ENCODE measurements around the gene SEMA3F. TPM values are rescaled to one million over a fixed set of nuclear protein-coding genes. Genes with fewer than 3 reads are reported as not detected.

SEMA3F gene
- polyA plus RNA-seq, 1 experiment, result 14.7 TPM

GRCh38 chr3:50195501-50196252, 40.6 kb downstream of the SEMA3F start:
- TF ChIP-seq, protein P1, sequence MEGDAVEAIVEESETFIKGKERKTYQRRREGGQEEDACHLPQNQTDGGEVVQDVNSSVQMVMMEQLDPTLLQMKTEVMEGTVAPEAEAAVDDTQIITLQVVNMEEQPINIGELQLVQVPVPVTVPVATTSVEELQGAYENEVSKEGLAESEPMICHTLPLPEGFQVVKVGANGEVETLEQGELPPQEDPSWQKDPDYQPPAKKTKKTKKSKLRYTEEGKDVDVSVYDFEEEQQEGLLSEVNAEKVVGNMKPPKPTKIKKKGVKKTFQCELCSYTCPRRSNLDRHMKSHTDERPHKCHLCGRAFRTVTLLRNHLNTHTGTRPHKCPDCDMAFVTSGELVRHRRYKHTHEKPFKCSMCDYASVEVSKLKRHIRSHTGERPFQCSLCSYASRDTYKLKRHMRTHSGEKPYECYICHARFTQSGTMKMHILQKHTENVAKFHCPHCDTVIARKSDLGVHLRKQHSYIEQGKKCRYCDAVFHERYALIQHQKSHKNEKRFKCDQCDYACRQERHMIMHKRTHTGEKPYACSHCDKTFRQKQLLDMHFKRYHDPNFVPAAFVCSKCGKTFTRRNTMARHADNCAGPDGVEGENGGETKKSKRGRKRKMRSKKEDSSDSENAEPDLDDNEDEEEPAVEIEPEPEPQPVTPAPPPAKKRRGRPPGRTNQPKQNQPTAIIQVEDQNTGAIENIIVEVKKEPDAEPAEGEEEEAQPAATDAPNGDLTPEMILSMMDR (IDR thresholded peaks at IDR 0.05; ENCODE audit: low read depth, low read length), result no peak
- DNase-seq (ENCODE audit: low read depth, low spot score), result no peak
- Histone ChIP-seq H3K9me3 (ENCODE audit: control insufficient read depth, insufficient read depth, low read length) (no peaks in the 10 kb centered on the region; the same call in 1 of the 2 replicates), H3K27me3 (ENCODE audit: control insufficient read depth, insufficient read depth, low read length) (peaks cover 38% of the 10 kb centered on the region), H3K27ac (ENCODE audit: low read depth, low read length) (no peak overlapping the region), H3K4me3 (ENCODE audit: low read depth, low read length) (no peak overlapping the region)
- ChIA-PET POLR2A (interaction anchor here (0.6 to 1.6 kb wide), 3 partner anchors 40 to 140 kb away, joined by 3 to 6 read pairs (median 4); partner anchors contain the start of gene GNAI2), CTCF (interaction anchor here (1.0 to 9.3 kb wide), 9 partner anchors 8 to 141 kb away, joined by 3 to 324 read pairs (median 18); partner anchors contain the start of gene SLC38A3)

DNA sequence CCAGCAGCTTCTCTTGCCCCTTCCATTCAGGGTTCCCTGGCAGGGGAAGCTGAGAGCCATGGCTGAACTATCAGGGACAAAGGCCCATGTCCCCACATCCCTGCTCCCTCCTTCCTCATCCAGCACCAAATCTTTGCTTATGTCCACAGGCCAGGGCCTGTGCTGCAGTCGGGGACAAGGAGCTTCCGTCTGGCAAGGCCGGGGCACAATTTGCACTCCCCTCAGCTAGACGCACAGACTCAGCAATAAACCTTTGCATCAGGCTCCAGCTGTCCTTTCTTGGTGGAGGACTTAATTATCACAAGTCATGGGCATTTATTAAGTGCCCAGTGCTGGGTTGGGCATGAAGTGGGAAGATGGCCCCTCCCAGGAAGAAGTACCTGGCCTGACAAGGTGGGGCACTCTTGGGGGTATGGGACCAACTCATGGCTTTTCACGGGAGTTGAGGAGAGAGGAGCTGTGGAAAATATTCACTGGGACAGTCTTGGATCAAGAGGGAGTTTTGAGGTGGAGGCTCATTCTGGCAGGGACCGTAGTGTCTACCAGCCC, 41.2 kb downstream of the SEMA3F start:
- no peak overlapping the region for H3K27ac ChIP-seq (ENCODE audit: low read depth, low read length)
- no peaks in the 10 kb centered on the region; the same call in 1 of the 2 replicates for H3K9me3 ChIP-seq (ENCODE audit: control insufficient read depth, insufficient read depth, low read length)
- TF ChIP-seq, protein P1 (IDR thresholded peaks at IDR 0.05; ENCODE audit: low read depth, low read length), result no peak
- no peak overlapping the region for H3K4me3 ChIP-seq (ENCODE audit: low read depth, low read length)
- CTCF ChIA-PET, result interaction anchor here (3.4 to 9.0 kb wide), 4 partner anchors 14 to 128 kb away, joined by 15 to 324 read pairs (median 32); no protein-coding TSS in a partner anchor
- H3K27me3 ChIP-seq (ENCODE audit: control insufficient read depth, insufficient read depth, low read length), result peaks cover 36% of the 10 kb centered on the region
- POLR2A ChIA-PET, result interaction anchor here (1.2 kb wide), 1 partner anchor 39 kb away, joined by 3 read pairs; the partner anchor contains the start of gene GNAI2
- no peak for DNase-seq (ENCODE audit: low read depth, low spot score)

- no peak for DNase-seq (ENCODE audit: low read depth, low spot score)
- ChIA-PET POLR2A (no interaction called here), CTCF (interaction anchor here (0.5 to 4.2 kb wide), 4 partner anchors 9 to 81 kb away, joined by 3 to 42 read pairs (median 14); partner anchors contain the start of gene GNAT1)
- Histone ChIP-seq H3K27me3 (ENCODE audit: control insufficient read depth, insufficient read depth, low read length) (peaks cover 49% of the 10 kb centered on the region), H3K27ac (ENCODE audit: low read depth, low read length) (no peak overlapping the region), H3K9me3 (ENCODE audit: control insufficient read depth, insufficient read depth, low read length) (no peaks in the 10 kb centered on the region), H3K4me3 (ENCODE audit: low read depth, low read length) (no peak overlapping the region)
- TF ChIP-seq, protein P1 (IDR thresholded peaks at IDR 0.05; ENCODE audit: low read depth, low read length), result no peak
Observed at GRCh38 chr3:50201573-50202315, 46.6 kb downstream of the SEMA3F start.

DNA sequence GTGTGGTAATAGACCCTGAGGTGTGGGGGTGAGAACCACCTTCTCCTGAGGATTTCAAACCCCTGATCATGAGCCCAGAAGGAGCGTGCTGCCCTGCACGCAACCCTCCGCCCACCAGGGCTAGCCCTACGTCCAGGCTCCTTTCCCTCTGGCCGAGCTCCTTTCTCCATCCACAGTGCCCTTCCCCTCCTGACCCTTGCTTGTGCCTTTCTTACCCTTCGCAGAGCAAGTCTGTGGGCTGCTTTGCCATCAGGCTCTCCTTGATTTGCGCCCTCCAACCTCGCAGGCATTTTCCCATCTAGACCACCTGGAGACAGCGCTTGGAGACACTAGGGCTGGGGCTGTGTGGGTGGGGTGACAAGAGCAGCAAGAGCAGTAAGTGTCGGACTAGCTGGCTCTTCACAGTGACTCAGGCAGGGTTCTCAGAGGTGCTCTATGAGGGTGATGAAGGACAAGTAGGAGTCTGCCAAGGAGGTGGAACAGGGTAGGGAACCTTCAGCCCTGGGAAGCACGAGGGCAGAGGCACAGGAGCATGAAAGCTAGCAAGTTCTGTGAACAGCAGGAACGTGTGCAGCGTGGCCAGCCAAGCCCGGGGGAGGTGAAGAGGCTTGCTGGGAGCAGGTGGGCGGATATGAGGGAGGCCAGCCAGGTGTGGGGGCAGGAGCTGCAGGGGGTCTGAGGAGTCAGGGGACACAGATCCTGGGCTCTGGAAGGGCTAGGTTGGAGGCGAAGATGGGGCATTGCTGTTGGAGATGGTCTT, 47.4 kb downstream of the SEMA3F start:
- Histone ChIP-seq H3K27me3 (ENCODE audit: control insufficient read depth, insufficient read depth, low read length) (peaks cover 53% of the 10 kb centered on the region), H3K9me3 (ENCODE audit: control insufficient read depth, insufficient read depth, low read length) (no peaks in the 10 kb centered on the region), H3K27ac (ENCODE audit: low read depth, low read length) (no peak overlapping the region), H3K4me3 (ENCODE audit: low read depth, low read length) (no peak overlapping the region)
- TF ChIP-seq, protein P1 (IDR thresholded peaks at IDR 0.05; ENCODE audit: low read depth, low read length), result no peak
- ChIA-PET CTCF (interaction anchor here (0.9 to 4.2 kb wide), 3 partner anchors 10 to 24 kb away, joined by 3 to 42 read pairs (median 22); partner anchors contain the start of gene GNAT1), POLR2A (no interaction called here)
- no peak for DNase-seq (ENCODE audit: low read depth, low spot score)

Data from AG04450 (cell line).